Parietal lobe (tissue), 1 donor: ENCODE data around the gene PROM2. TPM values are rescaled to one million over a fixed set of nuclear protein-coding genes. Genes with fewer than 3 reads are reported as not detected.

Source experiments
- total RNA-seq: library from RNA; depleted of rRNA; stranded (reverse); fragments of >200 nt; gene quantifications from one replicate; pipeline ENCODE4 v1.2.3, GENCODE V29; 2014

Gene PROM2, protein sequence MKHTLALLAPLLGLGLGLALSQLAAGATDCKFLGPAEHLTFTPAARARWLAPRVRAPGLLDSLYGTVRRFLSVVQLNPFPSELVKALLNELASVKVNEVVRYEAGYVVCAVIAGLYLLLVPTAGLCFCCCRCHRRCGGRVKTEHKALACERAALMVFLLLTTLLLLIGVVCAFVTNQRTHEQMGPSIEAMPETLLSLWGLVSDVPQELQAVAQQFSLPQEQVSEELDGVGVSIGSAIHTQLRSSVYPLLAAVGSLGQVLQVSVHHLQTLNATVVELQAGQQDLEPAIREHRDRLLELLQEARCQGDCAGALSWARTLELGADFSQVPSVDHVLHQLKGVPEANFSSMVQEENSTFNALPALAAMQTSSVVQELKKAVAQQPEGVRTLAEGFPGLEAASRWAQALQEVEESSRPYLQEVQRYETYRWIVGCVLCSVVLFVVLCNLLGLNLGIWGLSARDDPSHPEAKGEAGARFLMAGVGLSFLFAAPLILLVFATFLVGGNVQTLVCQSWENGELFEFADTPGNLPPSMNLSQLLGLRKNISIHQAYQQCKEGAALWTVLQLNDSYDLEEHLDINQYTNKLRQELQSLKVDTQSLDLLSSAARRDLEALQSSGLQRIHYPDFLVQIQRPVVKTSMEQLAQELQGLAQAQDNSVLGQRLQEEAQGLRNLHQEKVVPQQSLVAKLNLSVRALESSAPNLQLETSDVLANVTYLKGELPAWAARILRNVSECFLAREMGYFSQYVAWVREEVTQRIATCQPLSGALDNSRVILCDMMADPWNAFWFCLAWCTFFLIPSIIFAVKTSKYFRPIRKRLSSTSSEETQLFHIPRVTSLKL
- 9.4 TPM for total RNA-seq

DNA sequence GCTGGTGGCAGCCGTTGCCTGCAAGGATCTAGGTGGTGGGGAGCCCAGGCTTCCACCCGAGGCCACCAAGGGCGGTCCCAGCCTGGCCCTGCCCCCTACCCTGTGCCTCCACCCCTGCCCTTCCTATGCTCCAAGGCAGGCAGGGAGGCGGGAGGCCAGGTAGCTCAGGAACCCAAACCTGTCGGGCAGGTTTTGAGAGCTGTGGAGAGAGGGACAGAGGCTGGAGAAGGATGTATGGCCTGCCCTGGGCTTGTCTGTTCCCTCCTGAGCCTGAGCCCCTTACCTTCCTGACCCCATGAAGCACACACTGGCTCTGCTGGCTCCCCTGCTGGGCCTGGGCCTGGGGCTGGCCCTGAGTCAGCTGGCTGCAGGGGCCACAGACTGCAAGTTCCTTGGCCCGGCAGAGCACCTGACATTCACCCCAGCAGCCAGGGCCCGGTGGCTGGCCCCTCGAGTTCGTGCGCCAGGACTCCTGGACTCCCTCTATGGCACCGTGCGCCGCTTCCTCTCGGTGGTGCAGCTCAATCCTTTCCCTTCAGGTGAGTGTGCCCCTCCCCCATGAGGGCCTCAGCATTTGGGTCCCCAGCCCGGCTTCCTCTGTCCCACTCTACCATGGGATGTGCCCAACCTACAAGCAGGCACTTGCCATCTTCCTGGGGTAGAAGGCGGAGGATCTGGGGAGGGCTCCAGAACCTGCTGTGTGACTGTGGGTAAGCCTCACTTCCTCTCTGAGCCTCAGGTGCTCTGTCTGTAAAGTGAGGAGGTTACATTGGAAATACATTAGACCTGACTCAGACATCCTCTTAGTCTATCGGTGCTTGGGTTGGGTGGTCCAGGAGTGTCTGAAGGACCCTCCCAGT, at the start of gene PROM2:
Gene PROM2 (plus strand): TSS at position 159 of the 860 bp plus-strand sequence. CDS start 137 bp downstream, at position 296.

DNA sequence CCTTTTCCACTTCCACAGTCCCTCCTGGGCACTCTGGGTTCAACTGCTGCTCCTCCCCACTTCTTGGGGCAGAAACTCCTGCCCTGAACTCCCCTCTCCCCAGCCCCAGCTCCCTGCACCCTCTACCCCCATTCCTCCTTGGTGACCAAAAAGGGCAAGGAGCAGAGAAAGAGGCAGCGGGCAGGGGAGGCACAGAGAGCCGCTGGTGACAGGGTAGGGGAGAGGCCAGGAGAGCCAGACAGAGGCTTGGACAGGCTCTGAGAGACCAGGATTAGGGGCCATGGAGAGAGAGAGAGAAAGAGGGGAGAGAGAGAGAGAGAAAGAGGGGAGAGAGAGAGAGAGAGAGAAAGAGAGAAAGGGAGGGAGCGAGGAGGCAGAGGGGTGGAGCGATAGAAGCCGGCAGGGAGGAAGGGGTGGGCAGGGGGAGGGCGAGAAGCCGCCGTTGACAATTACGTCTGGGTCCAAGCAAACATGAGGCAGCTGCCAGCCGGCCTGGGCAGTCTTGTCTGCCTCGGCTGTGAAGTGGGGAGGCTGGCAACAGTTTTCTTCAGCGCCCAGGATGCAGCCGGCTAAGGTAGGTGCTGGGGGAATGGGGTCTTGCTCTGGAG, 22.7 kb downstream of the PROM2 start, which contains the start of gene KCNIP3:
Gene KCNIP3 (plus strand): TSS at position 468 of the 608 bp plus-strand sequence. CDS start 92 bp downstream, at position 560.

Other genes starting within 250 kb of the PROM2 start
- gene MAL, start 248.7 kb upstream of the PROM2 start, total RNA-seq = not detected
- gene MRPS5, start 152.6 kb upstream of the PROM2 start, total RNA-seq = 71.4 TPM
- gene ZNF514, start 114.6 kb upstream of the PROM2 start, total RNA-seq = 57.6 TPM
- 9.7 TPM for gene ZNF2, start 108.6 kb upstream of the PROM2 start, total RNA-seq
- 62.3 TPM for gene ZNF892, start 66.9 kb upstream of the PROM2 start, total RNA-seq
- gene KCNIP3, start 22.9 kb downstream of the PROM2 start, total RNA-seq = 15.3 TPM
- 21.9 TPM for gene FAHD2A, start 128.3 kb downstream of the PROM2 start, total RNA-seq
- not detected for gene TRIM43B, start 210.3 kb downstream of the PROM2 start, total RNA-seq